ENCODE results near the gene CDH23.

GRCh38 chr10:71842422-71842821 lies 445.7 kb downstream of the CDH23 start:
- TF ChIP-seq GATA2 (IDR thresholded peaks at IDR 0.05; ENCODE audit: low read depth, low read length) (no peak), GATA3 (IDR thresholded peaks at IDR 0.05; ENCODE audit: low read depth, low read length) (no peak)

Data from SH-SY5Y (cell line).